GM23338 (cell line): ENCODE measurements around the gene USP36. TPM values are rescaled to one million over a fixed set of nuclear protein-coding genes. Genes with fewer than 3 reads are reported as not detected.

Experiments
- ATAC-seq: fragments of 200-7000 bp; cut with Tn5 transposase; 3 replicates; pipeline ENCODE4 v1.9.1; 2020
- DNase-seq: peaks from one replicate; pipeline ENCODE4 v3.0.0-alpha.2; 2015; ENCODE audit warnings: low spot score
- H2AFZ ChIP-seq: fragments of 200-600 bp; sonication (generic); 2 replicates; pipeline ENCODE4 v1.8.0; 2016; ENCODE audit warnings: antibody characterized with exemption, mild to moderate bottlenecking, moderate library complexity
- H3F3A ChIP-seq: fragments of 200-600 bp; sonication (generic); replicated peaks from 2 replicates; pipeline ENCODE4 v1.8.0; 2017; ENCODE audit warnings: antibody characterized with exemption, mixed run types, low read depth
- H3K27ac ChIP-seq: fragments of 200-600 bp; sonication (generic); 2 replicates; pipeline ENCODE4 v1.6.1; 2016; ENCODE audit warnings: low read depth
- H3K27me3 ChIP-seq: fragments of 200-600 bp; sonication (generic); 2 replicates; pipeline ENCODE4 v1.8.0; 2016; ENCODE audit warnings: mild to moderate bottlenecking, mixed run types, moderate library complexity; ENCODE audit not compliant: insufficient read depth
- H3K36me3 ChIP-seq: fragments of 200-600 bp; sonication (generic); 2 replicates; pipeline ENCODE4 v1.8.0; 2016; ENCODE audit warnings: mild to moderate bottlenecking; ENCODE audit not compliant: insufficient read depth
- H3K4me1 ChIP-seq: fragments of 200-600 bp; sonication (generic); 2 replicates; pipeline ENCODE4 v1.8.0; 2016; ENCODE audit warnings: mild to moderate bottlenecking, moderate library complexity; ENCODE audit not compliant: insufficient read depth
- H3K4me2 ChIP-seq: fragments of 200-600 bp; sonication (generic); 2 replicates; pipeline ENCODE4 v1.7.1; 2017; ENCODE audit warnings: mixed run types
- H3K4me3 ChIP-seq: fragments of 200-600 bp; sonication (generic); 2 replicates; pipeline ENCODE4 v1.6.1; 2016; ENCODE audit warnings: mixed run types
- H3K79me2 ChIP-seq: fragments of 200-600 bp; sonication (generic); replicated peaks from 2 replicates; pipeline ENCODE4 v1.8.0; 2017; ENCODE audit warnings: mild to moderate bottlenecking; ENCODE audit not compliant: insufficient read depth
- H3K9me2 ChIP-seq: fragments of 200-600 bp; sonication (generic); 2 replicates; pipeline ENCODE4 v1.8.0; 2017; ENCODE audit not compliant: insufficient read depth
- H4K20me1 ChIP-seq: fragments of 200-600 bp; sonication (generic); replicated peaks from 2 replicates; pipeline ENCODE4 v1.8.0; 2017; ENCODE audit warnings: mild to moderate bottlenecking; ENCODE audit not compliant: insufficient read depth
- H3K27ac Mint-ChIP-seq: 2 replicates; pipeline ENCODE4 v1.8.0; 2020; ENCODE audit warnings: inconsistent platforms, mild to moderate bottlenecking, moderate library complexity, mixed read lengths
- H3K27me3 Mint-ChIP-seq: 3 replicates; pipeline ENCODE4 v1.8.0; 2022; ENCODE audit warnings: low read depth, mild to moderate bottlenecking, moderate library complexity, mixed read lengths, inconsistent platforms; ENCODE audit not compliant: insufficient read depth, poor library complexity
- H3K36me3 Mint-ChIP-seq: 3 replicates; pipeline ENCODE4 v1.8.0; 2021; ENCODE audit warnings: low read depth, mild to moderate bottlenecking, inconsistent platforms, moderate library complexity, mixed read lengths
- H3K4me1 Mint-ChIP-seq: 3 replicates; pipeline ENCODE4 v1.8.0; 2020; ENCODE audit warnings: mild to moderate bottlenecking, inconsistent platforms, mixed read lengths
- H3K4me3 Mint-ChIP-seq: 3 replicates; pipeline ENCODE4 v1.8.0; 2021; ENCODE audit warnings: moderate library complexity, mild to moderate bottlenecking, inconsistent platforms, mixed read lengths
- H3K9me3 Mint-ChIP-seq: 3 replicates; pipeline ENCODE4 v1.8.0; 2020; ENCODE audit warnings: moderate library complexity, mild to moderate bottlenecking, inconsistent platforms, mixed read lengths
- EZH2 ChIP-seq: fragments of 200-600 bp; sonication (generic); IDR thresholded peaks from one replicate; pipeline ENCODE4 v1.8.0; 2017; ENCODE audit warnings: antibody characterized with exemption, mild to moderate bottlenecking, low read depth; ENCODE audit not compliant: unreplicated experiment
- EZH2phosphoT487 ChIP-seq: fragments of 200-600 bp; sonication (generic); IDR thresholded peaks from one replicate; pipeline ENCODE4 v1.8.1; 2018; ENCODE audit warnings: antibody characterized with exemption; ENCODE audit not compliant: unreplicated experiment
- JUNB ChIP-seq: IDR thresholded peaks from one replicate; pipeline ENCODE4 v1.6.1; 2016; ENCODE audit warnings: antibody characterized with exemption; ENCODE audit not compliant: unreplicated experiment
- NANOG ChIP-seq: IDR thresholded peaks from 2 replicates; pipeline ENCODE4 v1.6.1; 2016; ENCODE audit warnings: antibody characterized with exemption, borderline replicate concordance
- POLR2AphosphoS5 ChIP-seq: IDR thresholded peaks from 2 replicates; pipeline ENCODE4 v1.6.1; 2016; ENCODE audit warnings: antibody characterized with exemption, low read depth
- STAT1 ChIP-seq: IDR thresholded peaks from one replicate; pipeline ENCODE4 v1.6.1; 2016; ENCODE audit warnings: antibody characterized with exemption; ENCODE audit not compliant: unreplicated experiment
- ZNF114 ChIP-seq: fragments of 250-450 bp; sonication (Bioruptor Pico); IDR thresholded peaks from 2 replicates; pipeline ENCODE4 v1.5.0; 2020; ENCODE audit warnings: mild to moderate bottlenecking, moderate library complexity
- ZNF331 ChIP-seq: fragments of 250-450 bp; sonication (Bioruptor Pico); IDR thresholded peaks from 2 replicates; pipeline ENCODE4 v1.5.0; 2020; ENCODE audit warnings: low read depth, mild to moderate bottlenecking, moderate library complexity
- polyA plus RNA-seq: library from polyadenylated mRNA; unstranded; fragments of >200 nt; fragmentation: Nextera tagmentation; extraction: Ambion mirVana; gene quantifications from 2 replicates; pipeline ENCODE4 v1.2.1, GENCODE V29; 2016
- total RNA-seq: library from RNA; depleted of rRNA; stranded (reverse); fragments of >200 nt; shearing (Covaris generic); gene quantifications from 2 replicates; pipeline ENCODE4 v1.2.3, GENCODE V29; 2014
- TF ChIP-seq, protein P1 (sequence below): fragments of 250-450 bp; sonication (Bioruptor Pico); IDR thresholded peaks from 2 replicates; pipeline ENCODE4 v1.5.0; 2020; ENCODE audit warnings: mild to moderate bottlenecking, moderate library complexity
- TF ChIP-seq, protein P2 (sequence below): IDR thresholded peaks from one replicate; pipeline ENCODE4 v1.6.1; 2018; ENCODE audit warnings: antibody characterized with exemption; ENCODE audit not compliant: unreplicated experiment
- TF ChIP-seq, protein P3 (sequence below): IDR thresholded peaks from 2 replicates; pipeline ENCODE4 v1.6.1; 2016; ENCODE audit warnings: antibody characterized with exemption

USP36 gene
- total and polyA plus RNA-seq, 2 experiments from 2014 or later, result 36.2 to 55.5 TPM

DNA sequence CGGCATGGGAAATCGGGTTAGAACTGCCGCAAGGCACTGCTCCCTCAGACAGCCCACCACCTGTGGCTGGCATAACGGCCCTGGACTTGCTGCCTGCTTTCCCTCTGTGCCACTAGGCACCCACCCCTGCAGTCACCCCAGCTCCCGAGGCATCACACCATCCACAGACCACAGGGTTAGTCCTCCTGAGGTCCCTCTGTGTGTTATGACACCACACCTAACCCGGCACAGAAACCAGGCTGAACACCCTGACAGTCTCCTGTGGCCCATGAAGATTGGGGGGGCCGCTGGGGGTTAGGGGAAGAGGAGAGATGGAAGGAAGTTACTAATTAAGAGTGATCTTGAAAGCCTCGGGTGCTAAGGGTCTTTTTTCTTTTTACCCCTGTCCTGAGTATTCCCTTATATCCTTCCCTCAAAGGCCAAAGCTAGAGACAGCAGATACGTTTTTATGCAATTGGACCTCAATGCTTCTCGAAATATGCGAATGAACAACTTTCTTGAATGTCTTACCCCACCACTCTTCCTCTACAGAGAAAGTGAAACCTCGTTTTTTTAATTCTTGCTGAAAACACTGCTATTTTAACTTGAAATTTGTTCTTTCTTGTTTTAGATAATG, 65.5 kb downstream of the USP36 start:
- no peaks in the 10 kb centered on the region for H3K9me3 Mint-ChIP-seq

DNA sequence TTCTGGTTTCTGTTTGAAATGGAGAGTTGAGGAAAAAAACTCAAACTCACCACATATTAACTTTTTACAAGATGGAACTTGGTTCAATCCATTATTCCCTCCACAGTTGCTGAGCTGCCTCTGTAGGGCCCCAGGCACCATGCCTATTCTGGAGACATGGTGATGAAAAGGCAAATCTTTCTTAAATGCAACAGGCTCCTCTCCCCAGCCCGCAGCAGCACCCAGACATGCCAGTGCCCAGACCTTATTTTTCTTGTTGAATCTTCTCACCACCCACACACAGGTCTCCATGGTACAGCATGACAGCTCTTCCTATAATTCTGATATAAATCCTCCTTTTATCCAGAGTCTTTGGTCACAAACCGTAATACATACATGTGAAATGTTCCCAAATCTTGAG, 66.2 kb downstream of the USP36 start:
- Histone ChIP-seq H2AFZ (no peak overlapping the region), H3K4me1 (no peaks in the 10 kb centered on the region; the same call in 1 of the 2 replicates), H3K27ac (no peak overlapping the region), H3K36me3 (no peaks in the 10 kb centered on the region), H3K9me2 (no peaks in the 10 kb centered on the region), H3K4me3 (no peak overlapping the region), H3K79me2 (peaks cover 31% of the 10 kb centered on the region), H4K20me1 (peaks cover 8% of the 10 kb centered on the region), H3F3A (no peaks in the 10 kb centered on the region), H3K27me3 (no peaks in the 10 kb centered on the region), H3K4me2 (no peak overlapping the region)
- ATAC-seq (peak; percentile 24; the same call in 1 of the 3 replicates), DNase-seq (no peak)
- Mint-ChIP-seq H3K9me3 (no peaks in the 10 kb centered on the region), H3K27me3 (no peaks in the 10 kb centered on the region), H3K27ac (no peak overlapping the region), H3K4me3 (no peak overlapping the region), H3K36me3 (no peaks in the 10 kb centered on the region), H3K4me1 (peaks cover 13% of the 10 kb centered on the region)
- TF ChIP-seq ZNF114 (CRISPR knock-in tag), result no peak
- TF ChIP-seq EZH2, result no peak
- TF ChIP-seq, protein P1, sequence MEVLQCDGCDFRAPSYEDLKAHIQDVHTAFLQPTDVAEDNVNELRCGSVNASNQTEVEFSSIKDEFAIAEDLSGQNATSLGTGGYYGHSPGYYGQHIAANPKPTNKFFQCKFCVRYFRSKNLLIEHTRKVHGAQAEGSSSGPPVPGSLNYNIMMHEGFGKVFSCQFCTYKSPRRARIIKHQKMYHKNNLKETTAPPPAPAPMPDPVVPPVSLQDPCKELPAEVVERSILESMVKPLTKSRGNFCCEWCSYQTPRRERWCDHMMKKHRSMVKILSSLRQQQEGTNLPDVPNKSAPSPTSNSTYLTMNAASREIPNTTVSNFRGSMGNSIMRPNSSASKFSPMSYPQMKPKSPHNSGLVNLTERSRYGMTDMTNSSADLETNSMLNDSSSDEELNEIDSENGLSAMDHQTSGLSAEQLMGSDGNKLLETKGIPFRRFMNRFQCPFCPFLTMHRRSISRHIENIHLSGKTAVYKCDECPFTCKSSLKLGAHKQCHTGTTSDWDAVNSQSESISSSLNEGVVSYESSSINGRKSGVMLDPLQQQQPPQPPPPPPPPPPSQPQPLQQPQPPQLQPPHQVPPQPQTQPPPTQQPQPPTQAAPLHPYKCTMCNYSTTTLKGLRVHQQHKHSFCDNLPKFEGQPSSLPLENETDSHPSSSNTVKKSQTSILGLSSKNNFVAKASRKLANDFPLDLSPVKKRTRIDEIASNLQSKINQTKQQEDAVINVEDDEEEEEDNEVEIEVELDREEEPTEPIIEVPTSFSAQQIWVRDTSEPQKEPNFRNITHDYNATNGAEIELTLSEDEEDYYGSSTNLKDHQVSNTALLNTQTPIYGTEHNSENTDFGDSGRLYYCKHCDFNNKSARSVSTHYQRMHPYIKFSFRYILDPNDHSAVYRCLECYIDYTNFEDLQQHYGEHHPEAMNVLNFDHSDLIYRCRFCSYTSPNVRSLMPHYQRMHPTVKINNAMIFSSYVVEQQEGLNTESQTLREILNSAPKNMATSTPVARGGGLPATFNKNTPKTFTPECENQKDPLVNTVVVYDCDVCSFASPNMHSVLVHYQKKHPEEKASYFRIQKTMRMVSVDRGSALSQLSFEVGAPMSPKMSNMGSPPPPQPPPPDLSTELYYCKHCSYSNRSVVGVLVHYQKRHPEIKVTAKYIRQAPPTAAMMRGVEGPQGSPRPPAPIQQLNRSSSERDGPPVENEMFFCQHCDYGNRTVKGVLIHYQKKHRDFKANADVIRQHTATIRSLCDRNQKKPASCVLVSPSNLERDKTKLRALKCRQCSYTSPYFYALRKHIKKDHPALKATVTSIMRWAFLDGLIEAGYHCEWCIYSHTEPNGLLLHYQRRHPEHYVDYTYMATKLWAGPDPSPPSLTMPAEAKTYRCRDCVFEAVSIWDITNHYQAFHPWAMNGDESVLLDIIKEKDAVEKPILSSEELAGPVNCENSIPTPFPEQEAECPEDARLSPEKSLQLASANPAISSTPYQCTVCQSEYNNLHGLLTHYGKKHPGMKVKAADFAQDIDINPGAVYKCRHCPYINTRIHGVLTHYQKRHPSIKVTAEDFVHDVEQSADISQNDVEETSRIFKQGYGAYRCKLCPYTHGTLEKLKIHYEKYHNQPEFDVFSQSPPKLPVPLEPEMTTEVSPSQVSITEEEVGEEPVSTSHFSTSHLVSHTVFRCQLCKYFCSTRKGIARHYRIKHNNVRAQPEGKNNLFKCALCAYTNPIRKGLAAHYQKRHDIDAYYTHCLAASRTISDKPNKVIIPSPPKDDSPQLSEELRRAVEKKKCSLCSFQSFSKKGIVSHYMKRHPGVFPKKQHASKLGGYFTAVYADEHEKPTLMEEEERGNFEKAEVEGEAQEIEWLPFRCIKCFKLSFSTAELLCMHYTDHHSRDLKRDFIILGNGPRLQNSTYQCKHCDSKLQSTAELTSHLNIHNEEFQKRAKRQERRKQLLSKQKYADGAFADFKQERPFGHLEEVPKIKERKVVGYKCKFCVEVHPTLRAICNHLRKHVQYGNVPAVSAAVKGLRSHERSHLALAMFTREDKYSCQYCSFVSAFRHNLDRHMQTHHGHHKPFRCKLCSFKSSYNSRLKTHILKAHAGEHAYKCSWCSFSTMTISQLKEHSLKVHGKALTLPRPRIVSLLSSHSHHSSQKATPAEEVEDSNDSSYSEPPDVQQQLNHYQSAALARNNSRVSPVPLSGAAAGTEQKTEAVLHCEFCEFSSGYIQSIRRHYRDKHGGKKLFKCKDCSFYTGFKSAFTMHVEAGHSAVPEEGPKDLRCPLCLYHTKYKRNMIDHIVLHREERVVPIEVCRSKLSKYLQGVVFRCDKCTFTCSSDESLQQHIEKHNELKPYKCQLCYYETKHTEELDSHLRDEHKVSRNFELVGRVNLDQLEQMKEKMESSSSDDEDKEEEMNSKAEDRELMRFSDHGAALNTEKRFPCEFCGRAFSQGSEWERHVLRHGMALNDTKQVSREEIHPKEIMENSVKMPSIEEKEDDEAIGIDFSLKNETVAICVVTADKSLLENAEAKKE (CRISPR knock-in tag), result no peak
- TF ChIP-seq NANOG, result no peak
- TF ChIP-seq ZNF331, result no peak
- TF ChIP-seq EZH2phosphoT487, result no peak
- TF ChIP-seq, protein P2, sequence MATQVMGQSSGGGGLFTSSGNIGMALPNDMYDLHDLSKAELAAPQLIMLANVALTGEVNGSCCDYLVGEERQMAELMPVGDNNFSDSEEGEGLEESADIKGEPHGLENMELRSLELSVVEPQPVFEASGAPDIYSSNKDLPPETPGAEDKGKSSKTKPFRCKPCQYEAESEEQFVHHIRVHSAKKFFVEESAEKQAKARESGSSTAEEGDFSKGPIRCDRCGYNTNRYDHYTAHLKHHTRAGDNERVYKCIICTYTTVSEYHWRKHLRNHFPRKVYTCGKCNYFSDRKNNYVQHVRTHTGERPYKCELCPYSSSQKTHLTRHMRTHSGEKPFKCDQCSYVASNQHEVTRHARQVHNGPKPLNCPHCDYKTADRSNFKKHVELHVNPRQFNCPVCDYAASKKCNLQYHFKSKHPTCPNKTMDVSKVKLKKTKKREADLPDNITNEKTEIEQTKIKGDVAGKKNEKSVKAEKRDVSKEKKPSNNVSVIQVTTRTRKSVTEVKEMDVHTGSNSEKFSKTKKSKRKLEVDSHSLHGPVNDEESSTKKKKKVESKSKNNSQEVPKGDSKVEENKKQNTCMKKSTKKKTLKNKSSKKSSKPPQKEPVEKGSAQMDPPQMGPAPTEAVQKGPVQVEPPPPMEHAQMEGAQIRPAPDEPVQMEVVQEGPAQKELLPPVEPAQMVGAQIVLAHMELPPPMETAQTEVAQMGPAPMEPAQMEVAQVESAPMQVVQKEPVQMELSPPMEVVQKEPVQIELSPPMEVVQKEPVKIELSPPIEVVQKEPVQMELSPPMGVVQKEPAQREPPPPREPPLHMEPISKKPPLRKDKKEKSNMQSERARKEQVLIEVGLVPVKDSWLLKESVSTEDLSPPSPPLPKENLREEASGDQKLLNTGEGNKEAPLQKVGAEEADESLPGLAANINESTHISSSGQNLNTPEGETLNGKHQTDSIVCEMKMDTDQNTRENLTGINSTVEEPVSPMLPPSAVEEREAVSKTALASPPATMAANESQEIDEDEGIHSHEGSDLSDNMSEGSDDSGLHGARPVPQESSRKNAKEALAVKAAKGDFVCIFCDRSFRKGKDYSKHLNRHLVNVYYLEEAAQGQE, result no peak
- TF ChIP-seq POLR2AphosphoS5, result no peak
- no peak for TF ChIP-seq STAT1
- TF ChIP-seq JUNB, result no peak
- TF ChIP-seq, protein P3, sequence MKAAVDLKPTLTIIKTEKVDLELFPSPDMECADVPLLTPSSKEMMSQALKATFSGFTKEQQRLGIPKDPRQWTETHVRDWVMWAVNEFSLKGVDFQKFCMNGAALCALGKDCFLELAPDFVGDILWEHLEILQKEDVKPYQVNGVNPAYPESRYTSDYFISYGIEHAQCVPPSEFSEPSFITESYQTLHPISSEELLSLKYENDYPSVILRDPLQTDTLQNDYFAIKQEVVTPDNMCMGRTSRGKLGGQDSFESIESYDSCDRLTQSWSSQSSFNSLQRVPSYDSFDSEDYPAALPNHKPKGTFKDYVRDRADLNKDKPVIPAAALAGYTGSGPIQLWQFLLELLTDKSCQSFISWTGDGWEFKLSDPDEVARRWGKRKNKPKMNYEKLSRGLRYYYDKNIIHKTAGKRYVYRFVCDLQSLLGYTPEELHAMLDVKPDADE, result no peak

More for the DNA sequence above, 65.5 kb downstream of the USP36 start:
- Histone ChIP-seq H3K36me3 (no peaks in the 10 kb centered on the region), H3F3A (no peaks in the 10 kb centered on the region), H3K4me1 (no peaks in the 10 kb centered on the region; the same call in 1 of the 2 replicates), H3K4me2 (no peak overlapping the region), H3K9me2 (no peaks in the 10 kb centered on the region), H3K79me2 (peaks cover 35% of the 10 kb centered on the region), H3K27me3 (no peaks in the 10 kb centered on the region), H4K20me1 (peaks cover 9% of the 10 kb centered on the region), H3K27ac (no peak overlapping the region), H3K4me3 (no peak overlapping the region), H2AFZ (no peak overlapping the region)
- H3K4me1 Mint-ChIP-seq, result peaks cover 14% of the 10 kb centered on the region
- H3K27me3 Mint-ChIP-seq, result peaks cover under 1% of the 10 kb centered on the region
- ATAC-seq, result peak; percentile 76
- H3K4me3 Mint-ChIP-seq, result no peak overlapping the region
- no peaks in the 10 kb centered on the region for H3K36me3 Mint-ChIP-seq
- DNase-seq, result no peak
- H3K27ac Mint-ChIP-seq, result no peak overlapping the region
- TF ChIP-seq ZNF331 (no peak), POLR2AphosphoS5 (no peak)
